Measurements from ENCODE around the gene MAP3K12. TPM values are rescaled to one million over a fixed set of nuclear protein-coding genes. Genes with fewer than 3 reads are reported as not detected.

The MAP3K12 gene
- total RNA-seq, 1 donor from 2014 or later, result 22.3 TPM

DNA sequence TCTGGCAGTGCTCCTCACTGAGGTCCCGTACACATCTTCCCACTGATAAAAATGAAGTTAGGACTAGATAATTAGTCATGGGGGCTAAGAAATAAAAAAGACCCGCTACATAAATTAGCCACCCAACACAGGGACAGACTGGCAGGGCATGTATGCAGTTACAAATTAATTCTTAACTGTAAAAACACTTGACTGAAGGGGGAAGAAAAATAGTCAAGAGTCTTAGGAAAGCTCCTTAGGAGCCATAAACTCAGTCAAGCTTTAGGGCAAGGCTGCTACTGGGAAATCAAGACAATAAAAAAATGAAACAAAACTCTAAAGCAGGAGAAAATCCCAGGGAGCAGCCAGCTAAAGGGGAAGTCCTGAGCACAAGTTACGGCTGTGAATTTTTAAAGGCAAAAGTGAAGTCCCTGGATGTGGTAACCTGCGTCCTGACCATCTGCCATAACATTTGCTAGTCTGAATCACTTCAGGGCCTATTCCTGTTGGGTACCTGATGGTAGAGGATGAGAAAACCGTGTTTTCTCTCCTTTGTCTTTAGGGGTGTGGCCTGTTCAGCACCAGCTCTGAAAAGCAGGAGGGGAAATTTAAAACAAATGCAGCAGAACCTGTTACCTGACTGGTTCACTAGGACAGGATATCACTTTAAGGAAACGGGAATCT, 15.5 kb upstream of the MAP3K12 start:
- ATAC-seq (peak; percentile 39), DNase-seq (no peak)
- Histone ChIP-seq H3K27me3 (no peaks in the 10 kb centered on the region), H3K4me1 (peaks cover 7% of the 10 kb centered on the region), H3K9me3 (no peaks in the 10 kb centered on the region), H3K4me3 (peak overlapping the region; percentile 39), H3K36me3 (peaks cover 91% of the 10 kb centered on the region), H3K27ac (peak overlapping the region; percentile 73)
- TF ChIP-seq, protein P1, sequence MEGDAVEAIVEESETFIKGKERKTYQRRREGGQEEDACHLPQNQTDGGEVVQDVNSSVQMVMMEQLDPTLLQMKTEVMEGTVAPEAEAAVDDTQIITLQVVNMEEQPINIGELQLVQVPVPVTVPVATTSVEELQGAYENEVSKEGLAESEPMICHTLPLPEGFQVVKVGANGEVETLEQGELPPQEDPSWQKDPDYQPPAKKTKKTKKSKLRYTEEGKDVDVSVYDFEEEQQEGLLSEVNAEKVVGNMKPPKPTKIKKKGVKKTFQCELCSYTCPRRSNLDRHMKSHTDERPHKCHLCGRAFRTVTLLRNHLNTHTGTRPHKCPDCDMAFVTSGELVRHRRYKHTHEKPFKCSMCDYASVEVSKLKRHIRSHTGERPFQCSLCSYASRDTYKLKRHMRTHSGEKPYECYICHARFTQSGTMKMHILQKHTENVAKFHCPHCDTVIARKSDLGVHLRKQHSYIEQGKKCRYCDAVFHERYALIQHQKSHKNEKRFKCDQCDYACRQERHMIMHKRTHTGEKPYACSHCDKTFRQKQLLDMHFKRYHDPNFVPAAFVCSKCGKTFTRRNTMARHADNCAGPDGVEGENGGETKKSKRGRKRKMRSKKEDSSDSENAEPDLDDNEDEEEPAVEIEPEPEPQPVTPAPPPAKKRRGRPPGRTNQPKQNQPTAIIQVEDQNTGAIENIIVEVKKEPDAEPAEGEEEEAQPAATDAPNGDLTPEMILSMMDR (IDR thresholded peaks at IDR 0.05), result no peak
- intact Hi-C loops (cut with DNase I), result no loop called here

DNA sequence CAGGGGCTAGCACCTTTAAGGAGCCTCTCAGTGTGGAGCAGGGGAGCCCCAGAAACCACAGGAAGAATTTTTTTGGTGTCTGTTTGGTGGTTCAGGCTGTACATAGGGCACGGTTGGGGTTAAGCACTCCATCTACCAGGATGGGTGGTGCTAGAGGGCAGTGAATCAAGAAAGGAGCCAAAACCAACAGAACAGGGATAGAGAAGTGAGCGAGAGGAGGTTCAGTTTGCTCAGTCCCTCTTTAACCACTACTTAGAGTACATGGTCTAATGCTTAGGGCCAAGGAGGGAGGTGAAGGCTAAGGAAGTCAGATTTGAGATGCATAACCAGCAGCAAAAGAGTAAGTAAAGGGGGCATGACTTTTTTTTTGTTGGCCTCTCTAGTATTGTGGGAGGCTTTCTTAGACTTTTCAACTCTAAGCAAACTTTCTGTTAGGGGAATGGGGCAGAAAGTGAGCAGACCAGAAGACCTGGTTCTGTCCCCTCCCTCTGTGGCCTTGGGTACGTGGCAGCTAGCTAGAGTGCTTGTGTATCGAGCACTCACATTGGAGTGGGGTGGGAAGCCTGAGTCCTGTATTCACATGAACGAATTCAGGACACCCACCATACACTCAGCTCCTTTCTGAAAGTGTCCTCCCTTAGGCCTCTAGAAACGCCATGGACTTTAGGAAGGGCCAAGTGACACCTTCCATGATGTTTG, 14.6 kb upstream of the MAP3K12 start:
- Histone ChIP-seq H3K9me3 (no peaks in the 10 kb centered on the region), H3K4me1 (peaks cover 9% of the 10 kb centered on the region), H3K27me3 (no peaks in the 10 kb centered on the region), H3K36me3 (peaks cover 82% of the 10 kb centered on the region), H3K27ac (peak overlapping the region; percentile 73), H3K4me3 (peak overlapping the region; percentile 39)
- ATAC-seq (peak; percentile 85), DNase-seq (peak; percentile 33)
- intact Hi-C loops (cut with DNase I), result no loop called here
- TF ChIP-seq, protein P1 (IDR thresholded peaks at IDR 0.05), result no peak

DNA sequence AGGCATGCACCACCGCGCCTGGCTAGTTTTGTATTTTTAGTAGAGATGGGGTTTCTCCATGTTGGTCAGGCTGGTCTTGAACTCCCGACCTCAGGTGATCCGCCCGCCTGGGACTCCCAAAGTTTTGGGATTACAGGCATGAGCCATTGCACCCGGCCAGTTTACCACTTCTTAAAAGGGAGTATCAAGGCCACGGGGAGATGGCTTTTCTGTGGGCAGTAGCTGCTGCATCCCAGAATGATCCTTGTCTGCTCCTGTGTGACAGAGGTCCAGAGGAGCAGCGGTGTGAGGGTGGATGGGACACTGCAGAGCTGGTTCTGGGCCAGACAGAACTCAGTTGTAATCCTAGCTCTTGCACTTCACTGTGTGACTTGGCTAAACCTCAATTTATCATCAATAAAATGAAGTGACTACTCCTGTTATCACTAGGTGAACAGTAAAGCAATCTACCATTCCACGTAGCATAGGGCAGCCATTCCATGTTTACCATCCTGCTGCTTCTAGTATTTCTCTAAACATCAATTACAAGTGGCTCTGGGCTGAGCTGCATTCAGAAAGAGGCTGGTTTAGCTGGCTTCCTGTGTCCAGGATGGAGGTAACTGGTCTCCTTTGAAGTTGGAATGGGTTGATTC, 11.0 kb upstream of the MAP3K12 start:
- H3K36me3 ChIP-seq, result peaks cover 64% of the 10 kb centered on the region
- intact Hi-C loops (cut with DNase I), result no loop called here
- no peak overlapping the region for H3K4me3 ChIP-seq
- no peaks in the 10 kb centered on the region for H3K9me3 ChIP-seq
- TF ChIP-seq, protein P1 (IDR thresholded peaks at IDR 0.05), result no peak
- DNase-seq (peak; percentile 25), ATAC-seq (no peak)
- H3K4me1 ChIP-seq, result peaks cover 16% of the 10 kb centered on the region
- no peak overlapping the region for H3K27ac ChIP-seq
- H3K27me3 ChIP-seq, result no peaks in the 10 kb centered on the region

DNA sequence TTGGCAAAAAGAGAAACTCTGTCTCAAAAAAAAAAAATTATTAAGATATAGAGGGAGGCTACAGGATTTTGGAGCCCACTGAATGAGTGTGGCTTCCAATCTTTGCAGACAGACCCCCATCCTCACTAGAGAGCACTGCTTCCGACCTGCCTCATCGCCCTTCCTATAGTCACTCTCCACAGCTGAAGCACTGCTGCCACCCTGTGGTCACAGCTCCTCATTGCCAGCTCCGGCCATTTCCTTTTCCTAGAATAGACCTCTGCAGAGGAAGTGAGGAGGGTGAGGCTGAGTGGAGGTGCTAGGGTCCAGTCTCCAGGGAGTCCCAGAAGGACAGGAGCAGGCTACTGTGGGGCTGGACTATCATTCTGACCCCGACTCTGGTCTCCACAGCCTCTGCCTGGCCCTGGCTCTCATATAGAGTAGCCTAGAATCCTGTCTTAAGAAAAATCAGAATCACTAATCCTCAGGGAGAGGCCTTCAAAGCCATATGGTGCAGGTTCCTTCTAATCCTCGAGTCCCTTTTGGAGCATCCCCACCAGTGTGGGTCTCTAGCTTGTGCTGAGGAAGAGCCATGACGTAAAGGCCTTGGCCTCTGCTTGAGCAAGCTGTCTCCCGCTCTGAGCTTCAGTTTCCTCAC, 9.4 kb upstream of the MAP3K12 start:
- DNase-seq (peak; percentile 88), ATAC-seq (peak; percentile 95)
- H3K4me3 ChIP-seq, result no peak overlapping the region
- H3K9me3 ChIP-seq, result no peaks in the 10 kb centered on the region
- H3K4me1 ChIP-seq, result peaks cover 12% of the 10 kb centered on the region
- no peaks in the 10 kb centered on the region for H3K27me3 ChIP-seq
- peaks cover 56% of the 10 kb centered on the region for H3K36me3 ChIP-seq
- TF ChIP-seq, protein P1 (IDR thresholded peaks at IDR 0.05), result peak; percentile 92
- intact Hi-C loops (cut with DNase I), result loop anchor here (10.0 kb wide), 1 partner anchor 154 kb away; no protein-coding TSS in a partner anchor
- H3K27ac ChIP-seq, result peak overlapping the region; percentile 42

DNA sequence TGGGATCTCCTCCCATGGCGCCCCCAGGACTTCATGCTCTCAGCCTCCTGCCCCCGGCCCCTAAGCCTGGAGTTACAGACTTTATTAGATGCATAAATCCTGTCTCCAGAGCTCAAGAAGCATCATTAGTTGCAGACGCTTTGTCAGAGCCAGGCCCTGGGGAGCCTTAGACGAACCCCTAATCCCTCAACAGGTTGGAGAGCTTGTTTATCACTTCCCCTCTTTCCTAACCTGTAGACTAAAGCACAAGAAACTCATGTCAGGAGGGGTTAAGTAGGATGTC, 8.3 kb upstream of the MAP3K12 start:
- intact Hi-C loops (cut with DNase I), result loop anchor here (10.0 kb wide), 1 partner anchor 153 kb away; no protein-coding TSS in a partner anchor
- peaks cover 17% of the 10 kb centered on the region for H3K4me1 ChIP-seq
- H3K27me3 ChIP-seq, result no peaks in the 10 kb centered on the region
- ATAC-seq (no peak), DNase-seq (no peak)
- TF ChIP-seq, protein P1 (IDR thresholded peaks at IDR 0.05), result no peak
- no peaks in the 10 kb centered on the region for H3K9me3 ChIP-seq
- H3K36me3 ChIP-seq, result peaks cover 46% of the 10 kb centered on the region
- no peak overlapping the region for H3K4me3 ChIP-seq
- no peak overlapping the region for H3K27ac ChIP-seq

Measured in upper lobe of right lung (tissue), 1 donor.